Osteoblast (primary cell): ENCODE measurements around the gene UNC13A. TPM values are rescaled to one million over a fixed set of nuclear protein-coding genes. Genes with fewer than 3 reads are reported as not detected.
A peak's percentile ranks its signal among the peaks of the same experiment; 100 is the strongest.

ENCODE experiments used
- DNase-seq: peaks from one replicate; pipeline ENCODE4 v3.0.0; 2011; ENCODE audit warnings: low spot score, mixed read lengths; ENCODE audit not compliant: insufficient read length; ENCODE audit errors: missing footprints
- H2AFZ ChIP-seq: 2 replicates; pipeline ENCODE4 v1.6.0; 2011; ENCODE audit warnings: mild to moderate bottlenecking, low read length
- H3K27ac ChIP-seq: 2 replicates; pipeline ENCODE4 v1.5.1; 2011; ENCODE audit warnings: mild to moderate bottlenecking, low read depth, low read length, moderate library complexity
- H3K27me3 ChIP-seq: 2 replicates; pipeline ENCODE4 v1.6.0; 2012; ENCODE audit warnings: mild to moderate bottlenecking, control low read depth, inconsistent platforms, low read length, moderate library complexity; ENCODE audit not compliant: insufficient read depth
- H3K36me3 ChIP-seq: 2 replicates; pipeline ENCODE4 v1.5.1; 2011; ENCODE audit warnings: mild to moderate bottlenecking, low read length, control low read depth, moderate library complexity; ENCODE audit not compliant: insufficient read depth
- H3K4me1 ChIP-seq: 2 replicates; pipeline ENCODE4 v1.5.1; 2011; ENCODE audit warnings: mild to moderate bottlenecking, low read length, control low read depth, moderate library complexity; ENCODE audit not compliant: insufficient read depth
- H3K4me2 ChIP-seq: 2 replicates; pipeline ENCODE4 v1.6.0; 2011; ENCODE audit warnings: mild to moderate bottlenecking, low read length; ENCODE audit not compliant: insufficient read depth
- H3K4me3 ChIP-seq: fragments of 200-600 bp; sonication (generic); 3 replicates; pipeline ENCODE4 v1.5.1; 2012; ENCODE audit warnings: mild to moderate bottlenecking, low read length, inconsistent platforms; ENCODE audit not compliant: insufficient read depth
- H3K79me2 ChIP-seq: 2 replicates; pipeline ENCODE4 v1.6.0; 2012; ENCODE audit warnings: mild to moderate bottlenecking, low read length, control low read depth, inconsistent platforms; ENCODE audit not compliant: insufficient read depth
- H3K9me3 ChIP-seq: 2 replicates; pipeline ENCODE4 v1.5.1; 2011; ENCODE audit warnings: low read depth, low read length, control low read depth
- H4K20me1 ChIP-seq: 2 replicates; pipeline ENCODE4 v1.6.0; 2012; ENCODE audit warnings: mild to moderate bottlenecking, low read length, control low read depth; ENCODE audit not compliant: insufficient read depth
- CTCF ChIP-seq: IDR thresholded peaks from 2 replicates; pipeline ENCODE4 v1.5.1; 2011; ENCODE audit warnings: mild to moderate bottlenecking, low read depth, low read length, moderate library complexity; ENCODE audit errors: extremely low read depth
- total RNA-seq: library from RNA; depleted of rRNA; stranded (reverse); fragments of >200 nt; gene quantifications from 2 replicates; pipeline ENCODE4 v1.2.3, GENCODE V29; 2012

The UNC13A gene
- total RNA-seq, 1 donor = under 0.01 TPM

GRCh38 chr19:17579661-17580244 is 108.4 kb downstream of the UNC13A start:
- no peak for TF ChIP-seq CTCF
- H3K36me3 ChIP-seq = peaks cover 61% of the 10 kb centered on the region
- no peak overlapping the region for H3K4me2 ChIP-seq
- peaks cover 5% of the 10 kb centered on the region for H3K79me2 ChIP-seq
- peak; percentile 91 for DNase-seq
- no peak overlapping the region for H2AFZ ChIP-seq
- no peaks in the 10 kb centered on the region for H3K9me3 ChIP-seq
- H3K4me1 ChIP-seq = no peaks in the 10 kb centered on the region
- no peak overlapping the region for H3K27ac ChIP-seq
- no peaks in the 10 kb centered on the region for H3K27me3 ChIP-seq
- peaks cover 20% of the 10 kb centered on the region for H4K20me1 ChIP-seq
- H3K4me3 ChIP-seq = no peak overlapping the region

- peak; percentile 71 for DNase-seq
- Histone ChIP-seq H3K27ac (no peak overlapping the region), H3K79me2 (peaks cover 5% of the 10 kb centered on the region), H3K4me1 (no peaks in the 10 kb centered on the region), H2AFZ (no peak overlapping the region), H3K36me3 (peaks cover 66% of the 10 kb centered on the region), H3K4me2 (no peak overlapping the region), H3K27me3 (no peaks in the 10 kb centered on the region), H3K4me3 (no peak overlapping the region), H4K20me1 (peaks cover 27% of the 10 kb centered on the region), H3K9me3 (no peaks in the 10 kb centered on the region)
- TF ChIP-seq CTCF = no peak
Observed at GRCh38 chr19:17577457-17578097, 110.6 kb downstream of the UNC13A start.

GRCh38 chr19:17576758-17577456 is 111.2 kb downstream of the UNC13A start:
- Histone ChIP-seq H3K27me3 (no peaks in the 10 kb centered on the region), H3K4me3 (no peak overlapping the region), H3K4me1 (no peaks in the 10 kb centered on the region), H4K20me1 (peaks cover 24% of the 10 kb centered on the region), H3K27ac (no peak overlapping the region), H3K79me2 (peaks cover 5% of the 10 kb centered on the region), H3K9me3 (no peaks in the 10 kb centered on the region), H3K36me3 (peaks cover 66% of the 10 kb centered on the region), H3K4me2 (no peak overlapping the region), H2AFZ (no peak overlapping the region)
- DNase-seq = peak; percentile 87
- no peak for TF ChIP-seq CTCF
